Testis (tissue), 2 donors: ENCODE measurements around the gene TNNT1.

ENCODE experiments used
- POLR2A ChIP-seq: fragments of 450-650 bp; IDR thresholded peaks from one replicate; pipeline ENCODE4 v1.6.1; 2017; ENCODE audit warnings: antibody characterized with exemption, mild to moderate bottlenecking, moderate library complexity
- TF ChIP-seq, protein P1 (sequence below), 3 experiments: fragments of 450-650 bp in 2 of 3; fragments of 200-600 bp in 1 of 3; sonication (generic) in 1 of 3; IDR thresholded peaks; one replicate each; pipeline ENCODE4 v1.5.1; 2016 to 2019; ENCODE audit warnings: antibody characterized with exemption in 3 of 3, mild to moderate bottlenecking in 2 of 3, moderate library complexity in 1 of 3

DNA sequence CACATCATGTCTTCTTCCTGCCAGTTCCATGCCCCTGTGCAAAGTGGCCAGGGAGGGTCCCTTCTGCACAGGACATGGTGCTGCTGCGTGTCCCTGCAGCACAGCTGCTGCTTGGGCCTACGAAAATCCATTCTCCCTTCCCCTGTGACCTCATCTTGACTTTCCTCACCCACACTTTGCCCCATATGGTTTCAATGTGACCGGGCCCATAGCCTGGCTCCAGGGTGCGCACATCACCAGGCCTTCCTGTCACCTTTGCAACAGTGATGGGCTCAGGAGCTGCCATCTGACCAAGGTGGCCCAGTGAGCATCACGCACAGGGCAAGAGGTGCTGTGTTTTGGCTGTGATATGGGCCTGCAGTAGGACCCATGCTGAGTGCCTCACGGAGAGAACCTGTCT is 42.4 kb downstream of the TNNT1 start:
- TF ChIP-seq POLR2A: no peak
- TF ChIP-seq, protein P1, sequence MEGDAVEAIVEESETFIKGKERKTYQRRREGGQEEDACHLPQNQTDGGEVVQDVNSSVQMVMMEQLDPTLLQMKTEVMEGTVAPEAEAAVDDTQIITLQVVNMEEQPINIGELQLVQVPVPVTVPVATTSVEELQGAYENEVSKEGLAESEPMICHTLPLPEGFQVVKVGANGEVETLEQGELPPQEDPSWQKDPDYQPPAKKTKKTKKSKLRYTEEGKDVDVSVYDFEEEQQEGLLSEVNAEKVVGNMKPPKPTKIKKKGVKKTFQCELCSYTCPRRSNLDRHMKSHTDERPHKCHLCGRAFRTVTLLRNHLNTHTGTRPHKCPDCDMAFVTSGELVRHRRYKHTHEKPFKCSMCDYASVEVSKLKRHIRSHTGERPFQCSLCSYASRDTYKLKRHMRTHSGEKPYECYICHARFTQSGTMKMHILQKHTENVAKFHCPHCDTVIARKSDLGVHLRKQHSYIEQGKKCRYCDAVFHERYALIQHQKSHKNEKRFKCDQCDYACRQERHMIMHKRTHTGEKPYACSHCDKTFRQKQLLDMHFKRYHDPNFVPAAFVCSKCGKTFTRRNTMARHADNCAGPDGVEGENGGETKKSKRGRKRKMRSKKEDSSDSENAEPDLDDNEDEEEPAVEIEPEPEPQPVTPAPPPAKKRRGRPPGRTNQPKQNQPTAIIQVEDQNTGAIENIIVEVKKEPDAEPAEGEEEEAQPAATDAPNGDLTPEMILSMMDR (IDR thresholded peaks at IDR 0.05): no peak
